CD1c-positive myeloid dendritic cell (primary cell): ENCODE results near the gene CNTLN.
"Not testable (repeated sequence)": the region's sequence is repeated elsewhere in the genome, so short reads cannot be mapped to it uniquely, and the experiment has no call there.

Source experiments
- DNase-seq: peaks from one replicate; pipeline ENCODE4 v3.0.0-alpha.2; 2016; ENCODE audit errors: extremely low spot score

Gene CNTLN

DNA sequence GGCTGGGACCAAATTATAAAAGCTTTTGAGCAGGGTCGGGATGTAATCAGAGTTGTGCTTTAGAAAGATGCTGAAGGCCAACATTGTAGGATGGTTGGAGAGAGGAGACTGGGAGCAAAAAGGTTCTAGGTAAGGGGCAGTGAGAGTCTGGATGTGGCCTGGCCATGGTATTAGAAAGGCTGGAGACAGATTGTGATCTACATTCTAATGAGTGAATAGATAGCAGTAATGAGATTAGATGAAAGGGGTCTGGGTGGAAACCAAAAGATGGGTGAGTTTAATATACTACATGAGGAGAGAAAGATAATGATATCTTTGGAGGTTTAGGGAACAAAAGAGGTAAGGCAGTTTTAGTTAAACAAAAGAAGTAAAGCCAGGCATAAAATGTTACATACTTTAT, 355.3 kb downstream of the CNTLN start:
- no peak for DNase-seq

- DNase-seq, result no peak
Measured at GRCh38 chr9:17491780-17492179, 356.9 kb downstream of the CNTLN start.

GRCh38 chr9:17503196-17503595, 368.4 kb downstream of the CNTLN start:
- no peak for DNase-seq

DNA sequence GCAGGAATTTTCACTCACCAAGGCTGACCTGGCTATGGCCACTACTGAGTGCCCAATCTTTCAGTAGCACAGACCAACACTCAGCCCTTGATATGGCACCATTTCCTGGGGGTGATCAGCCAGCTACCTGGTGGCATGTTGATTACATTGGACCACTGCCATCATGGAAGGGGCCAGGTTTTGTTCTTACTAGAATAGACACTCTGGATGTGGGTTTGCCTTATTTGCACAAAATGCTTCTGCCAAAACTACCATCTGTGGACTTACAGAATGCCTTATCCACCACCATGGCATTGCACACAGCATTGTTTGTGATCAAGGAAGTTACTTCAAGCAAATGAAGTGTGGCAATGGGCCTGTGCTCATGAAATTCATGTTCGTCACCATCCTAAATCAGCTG, 374.3 kb downstream of the CNTLN start:
- no peak for DNase-seq

- DNase-seq, result no peak
Measured at GRCh38 chr9:17509701-17510100, 374.9 kb downstream of the CNTLN start.

DNA sequence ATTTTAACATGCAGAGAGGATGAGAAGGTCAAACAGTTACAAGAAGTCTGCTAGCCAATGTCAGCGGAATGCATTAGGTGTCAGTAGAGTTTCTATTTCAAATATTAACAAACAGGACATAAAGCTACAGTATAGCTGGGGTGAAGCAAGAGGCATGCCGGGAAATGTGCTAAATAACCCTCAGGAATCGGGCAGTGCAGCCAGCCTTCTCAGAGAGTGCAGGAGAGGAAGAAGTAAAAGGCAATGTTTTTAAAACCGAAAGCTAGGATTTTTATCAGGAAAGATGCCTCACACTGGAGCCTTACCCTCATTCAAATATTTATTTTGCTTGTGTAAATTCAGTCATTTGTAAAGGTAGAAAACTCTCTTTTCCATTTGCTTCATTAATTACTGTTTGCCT, 384.9 kb downstream of the CNTLN start:
- DNase-seq, result no peak

GRCh38 chr9:17520268-17521064, 385.6 kb downstream of the CNTLN start:
- DNase-seq, result no peak

GRCh38 chr9:17521100-17521855, 386.4 kb downstream of the CNTLN start:
- DNase-seq, result no peak

GRCh38 chr9:17526726-17527125, 391.9 kb downstream of the CNTLN start:
- not testable (repeated sequence) for DNase-seq

GRCh38 chr9:17528859-17529258, 394.0 kb downstream of the CNTLN start:
- DNase-seq, result no peak

GRCh38 chr9:17531642-17532254, 396.9 kb downstream of the CNTLN start:
- peak; percentile 37 for DNase-seq

DNA sequence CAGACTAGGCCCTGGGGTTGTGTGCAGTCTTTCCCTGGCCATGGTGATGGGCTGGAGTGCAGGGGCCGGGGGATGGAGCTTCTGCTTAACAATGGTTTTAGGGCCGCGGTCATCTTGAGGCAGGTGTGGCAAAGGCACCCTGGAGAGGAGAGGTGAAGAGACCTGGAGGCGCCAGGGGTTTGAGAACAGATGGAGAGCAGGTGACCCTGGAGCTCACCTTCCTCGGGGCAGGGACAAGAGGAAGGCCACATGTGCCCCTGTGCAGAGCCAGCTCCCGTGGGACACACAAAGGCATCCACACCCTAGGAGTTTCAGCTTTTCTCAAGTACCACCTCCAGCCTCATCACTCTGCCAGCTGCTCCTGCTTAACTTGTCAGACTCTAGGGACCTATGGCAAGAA, 397.6 kb downstream of the CNTLN start:
- DNase-seq, result no peak

- no peak for DNase-seq
Measured at GRCh38 chr9:17535176-17535575, 400.3 kb downstream of the CNTLN start.

- no peak for DNase-seq
Measured at GRCh38 chr9:17536027-17536426, 401.2 kb downstream of the CNTLN start.

DNA sequence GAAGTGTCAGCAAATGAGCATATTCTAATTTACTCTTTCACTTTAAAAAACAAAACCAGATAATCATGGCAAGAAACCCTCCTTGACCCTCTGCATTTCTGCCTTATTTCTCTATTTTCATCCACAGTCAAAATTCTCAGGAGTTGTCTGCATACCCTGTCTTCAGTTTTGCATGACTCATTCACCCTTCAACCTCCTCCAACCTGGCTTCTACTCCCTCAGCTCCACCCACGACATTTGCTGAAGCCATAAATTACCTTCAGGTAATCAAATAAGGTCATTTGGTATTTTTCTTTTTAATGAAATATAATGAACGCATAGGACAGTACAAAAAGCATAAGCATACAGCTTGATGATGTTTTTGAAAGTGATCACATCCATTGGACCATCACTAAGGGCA, 416.2 kb downstream of the CNTLN start:
- DNase-seq, result no peak
